GM19438 (cell line): ENCODE data around the gene RBMX2.

Experiments used
- ATAC-seq: cut with Tn5 transposase; IDR thresholded peaks from one replicate; pipeline ENCODE4 v1.9.1; 2021; ENCODE audit warnings: low read depth; ENCODE audit not compliant: unreplicated experiment

Gene RBMX2

DNA sequence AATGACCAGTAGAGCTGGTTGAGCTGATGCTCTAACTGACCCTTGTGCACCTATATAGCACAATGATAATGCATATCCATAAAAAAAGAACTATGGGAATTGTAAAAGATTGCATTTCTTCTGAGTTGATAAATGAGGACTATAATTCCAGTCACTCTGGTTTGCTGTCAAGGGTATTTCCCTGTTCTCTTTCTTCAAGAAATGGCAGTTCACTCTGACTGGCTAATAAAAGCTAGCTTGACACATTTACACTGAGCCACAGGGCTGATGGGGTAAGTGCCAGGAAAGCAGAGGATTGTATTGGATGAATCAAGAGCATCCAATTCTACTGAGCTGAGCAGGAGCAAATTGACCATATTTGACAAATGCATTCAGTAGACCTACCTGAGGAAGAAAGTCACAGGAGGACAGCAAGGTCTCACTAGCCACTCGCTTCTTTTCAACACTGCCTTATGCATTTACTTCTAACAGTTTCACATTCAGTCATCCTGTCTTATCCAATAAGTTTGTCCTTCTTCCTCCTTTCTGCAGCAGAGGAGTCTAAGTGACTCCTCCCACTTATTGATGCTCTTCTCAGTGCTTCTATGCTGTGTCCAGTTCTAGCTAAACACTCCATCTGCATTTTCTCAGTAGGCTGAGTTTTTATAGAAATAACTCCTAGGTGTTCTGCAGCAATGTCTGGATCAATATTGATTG lies 43.0 kb downstream of the RBMX2 start:
- ATAC-seq, result no peak

DNA sequence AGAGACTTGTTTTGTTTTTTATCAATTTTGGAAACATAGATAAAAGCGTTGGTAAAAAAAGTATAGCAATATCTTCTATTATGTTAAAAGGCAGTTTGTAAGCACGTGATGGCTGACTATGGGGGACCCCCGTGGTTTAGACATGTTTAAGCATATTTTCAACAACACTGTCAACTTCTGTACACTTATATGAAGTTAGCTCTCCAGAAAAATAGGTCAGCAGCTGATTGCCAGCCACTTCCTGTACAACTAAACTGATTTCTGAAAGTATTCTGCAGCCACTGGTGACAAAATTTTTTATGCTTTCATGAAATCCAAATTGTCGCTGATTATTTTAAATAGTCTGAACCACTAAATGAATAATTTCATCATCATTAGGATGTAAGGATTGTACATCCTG lies 45.2 kb downstream of the RBMX2 start:
- no peak for ATAC-seq
